ENCODE results near the gene TRIP13. TPM values are rescaled to one million over a fixed set of nuclear protein-coding genes. Genes with fewer than 3 reads are reported as not detected.

TRIP13 gene
- total RNA-seq, 1 experiment from 2014 or later = 42.6 TPM

GRCh38 chr5:929596-929995, 36.9 kb downstream of the TRIP13 start:
- no peaks in the 10 kb centered on the region for H4K20me1 ChIP-seq (ENCODE audit: control insufficient read depth, insufficient read depth, insufficient read length)
- no peak overlapping the region for H2BK12ac ChIP-seq (ENCODE audit: insufficient read length, low read depth, low read length)
- no peak overlapping the region for H3T11ph ChIP-seq (ENCODE audit: low read length)
- no peak for DNase-seq
- no peak overlapping the region for H2AK5ac ChIP-seq (ENCODE audit: insufficient read length, low read length)
- H3K27me3 ChIP-seq (ENCODE audit: insufficient read depth, low read length) = peaks cover 3% of the 10 kb centered on the region; the same call in 1 of the 2 replicates
- H4K91ac ChIP-seq (ENCODE audit: insufficient read length, low read depth, low read length) = no peak overlapping the region
- no peak overlapping the region for H3K4me2 ChIP-seq (ENCODE audit: insufficient read depth, insufficient read length, low read length)
- Mint-ChIP-seq H3K27ac (no peak overlapping the region), H3K9me3 (no peaks in the 10 kb centered on the region; a peak in 1 of 5 replicates), H3K4me3 (no peak overlapping the region), H3K36me3 (ENCODE audit: insufficient read depth in 1 of 3, low read depth in 3 of 3) (no peaks in the 10 kb centered on the region), H3K4me1 (peaks cover 2 to 7% of the 10 kb centered on the region in 2 experiments), H3K27me3 (ENCODE audit: low read depth) (peaks cover 66% of the 10 kb centered on the region)
- no peak overlapping the region for H3K18ac ChIP-seq (ENCODE audit: insufficient read length, low read depth, low read length)
- no peak overlapping the region for H3K14ac ChIP-seq (ENCODE audit: insufficient read depth, low read length)
- H2BK20ac ChIP-seq (ENCODE audit: low read depth, low read length, poor library complexity, severe bottlenecking) = no peak overlapping the region
- no peak overlapping the region for H4K8ac ChIP-seq (replicated peaks; ENCODE audit: insufficient read length, low read depth, low read length)
- no peak for TF ChIP-seq CTCF (conservative IDR thresholded peaks at IDR 0.05)
- no peak overlapping the region for H2BK120ac ChIP-seq (ENCODE audit: low read depth, low read length, poor library complexity, severe bottlenecking)
- no peak overlapping the region for H4K5ac ChIP-seq (ENCODE audit: insufficient read length, low read depth, low read length)
- H3K9ac ChIP-seq (ENCODE audit: extremely low read depth, insufficient read length, low read length) = no peak overlapping the region
- no peaks in the 10 kb centered on the region for H3K79me2 ChIP-seq (ENCODE audit: insufficient read depth, low read length)
- H3K4me1 ChIP-seq (ENCODE audit: insufficient read depth, low read length) = no peaks in the 10 kb centered on the region
- H2AFZ ChIP-seq (ENCODE audit: low read length) = no peak overlapping the region
- no peak overlapping the region for H3K27ac ChIP-seq (ENCODE audit: insufficient read length, low read depth, low read length)
- H3K9me3 ChIP-seq (ENCODE audit: control insufficient read depth, low read depth, low read length) = no peaks in the 10 kb centered on the region
- H3K79me1 ChIP-seq (ENCODE audit: insufficient read depth, low read depth, low read length, poor library complexity, severe bottlenecking) = no peaks in the 10 kb centered on the region
- no peak overlapping the region for H2BK15ac ChIP-seq (ENCODE audit: low read depth, low read length)
- H3K23me2 ChIP-seq (ENCODE audit: insufficient read length, low read depth, low read length, poor library complexity, severe bottlenecking) = no peaks in the 10 kb centered on the region
- no peak overlapping the region for H3K56ac ChIP-seq (ENCODE audit: insufficient read length, low read depth, low read length)
- no peak overlapping the region for H3K23ac ChIP-seq (ENCODE audit: insufficient read length, low read depth, low read length)
- no peak overlapping the region for H2BK5ac ChIP-seq (ENCODE audit: insufficient read length, low read length)
- H3K4ac ChIP-seq (ENCODE audit: low read depth, low read length) = no peak overlapping the region

All from H9 (cell line).